Measurements from ENCODE around the gene TMCO2.

The TMCO2 gene

DNA sequence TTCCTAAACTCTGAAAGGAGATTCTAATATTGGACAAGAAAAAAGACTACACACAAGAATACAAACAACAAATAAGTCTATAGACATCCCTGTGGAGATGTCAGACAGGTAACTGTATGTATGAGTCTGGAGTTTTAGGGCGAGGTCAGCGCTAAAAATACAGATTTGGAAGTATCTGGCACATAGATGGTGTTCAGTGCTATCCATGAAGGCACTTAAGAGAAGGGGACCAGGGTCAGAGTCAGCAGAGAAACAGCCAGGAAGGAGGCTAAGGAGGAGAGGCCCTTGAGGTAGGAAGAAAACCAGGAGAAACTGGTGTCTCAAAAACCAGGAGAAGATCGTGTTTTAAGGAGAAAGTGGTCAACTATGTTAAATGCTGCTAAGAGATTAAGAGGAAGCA lies 28.4 kb downstream of the TMCO2 start:
- Histone ChIP-seq H3K36me3 (ENCODE audit: insufficient read depth, low read length) (peaks cover 60% of the 10 kb centered on the region), H3K4me2 (ENCODE audit: low read length) (no peak overlapping the region), H3K9me3 (replicated peaks; ENCODE audit: low read length) (no peaks in the 10 kb centered on the region), H3K4me3 (ENCODE audit: low read length) (no peak overlapping the region), H3K27me3 (ENCODE audit: control insufficient read depth, insufficient read depth, low read length) (no peaks in the 10 kb centered on the region), H3K4me1 (ENCODE audit: control insufficient read depth, insufficient read depth, low read length) (no peaks in the 10 kb centered on the region), H3K9ac (ENCODE audit: low read depth, low read length) (no peak overlapping the region)

DNA sequence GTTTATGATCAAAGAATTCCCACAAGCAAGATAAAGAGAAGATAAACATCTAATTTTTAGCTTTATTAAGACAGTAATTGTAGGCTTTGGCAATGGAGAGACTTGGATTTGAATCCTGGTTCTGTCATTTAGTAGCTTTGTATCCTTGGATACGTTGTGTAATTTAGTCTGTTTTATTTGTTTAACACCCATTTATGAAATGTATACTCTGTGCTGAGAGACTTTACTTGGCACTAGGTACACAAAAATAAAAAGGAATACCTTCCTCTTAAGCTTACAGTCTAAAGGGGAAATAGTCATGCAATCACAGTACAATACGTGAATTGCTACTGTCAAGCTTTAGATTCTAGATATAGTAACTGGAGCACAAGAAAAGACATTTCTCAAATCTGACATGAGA lies 34.1 kb downstream of the TMCO2 start:
- peaks cover 36% of the 10 kb centered on the region for H3K36me3 ChIP-seq (ENCODE audit: insufficient read depth, low read length)
- H3K4me1 ChIP-seq (ENCODE audit: control insufficient read depth, insufficient read depth, low read length): no peaks in the 10 kb centered on the region
- H3K4me3 ChIP-seq (ENCODE audit: low read length): no peak overlapping the region

GRCh38 chr1:40291293-40291692 lies 43.6 kb downstream of the TMCO2 start:
- Histone ChIP-seq H3K4me1 (ENCODE audit: control insufficient read depth, insufficient read depth, low read length) (no peaks in the 10 kb centered on the region), H3K36me3 (ENCODE audit: insufficient read depth, low read length) (peaks cover 55% of the 10 kb centered on the region), H3K9me3 (replicated peaks; ENCODE audit: low read length) (no peaks in the 10 kb centered on the region), H3K4me3 (ENCODE audit: low read length) (no peak overlapping the region), H3K27me3 (ENCODE audit: control insufficient read depth, insufficient read depth, low read length) (no peaks in the 10 kb centered on the region), H3K9ac (ENCODE audit: low read depth, low read length) (no peak overlapping the region), H3K4me2 (ENCODE audit: low read length) (no peak overlapping the region)

More for the DNA sequence above, 34.1 kb downstream of the TMCO2 start:
- Histone ChIP-seq H3K9ac (ENCODE audit: low read depth, low read length) (no peak overlapping the region), H3K4me2 (ENCODE audit: low read length) (no peak overlapping the region), H3K27me3 (ENCODE audit: control insufficient read depth, insufficient read depth, low read length) (no peaks in the 10 kb centered on the region), H3K9me3 (replicated peaks; ENCODE audit: low read length) (no peaks in the 10 kb centered on the region)

DNA sequence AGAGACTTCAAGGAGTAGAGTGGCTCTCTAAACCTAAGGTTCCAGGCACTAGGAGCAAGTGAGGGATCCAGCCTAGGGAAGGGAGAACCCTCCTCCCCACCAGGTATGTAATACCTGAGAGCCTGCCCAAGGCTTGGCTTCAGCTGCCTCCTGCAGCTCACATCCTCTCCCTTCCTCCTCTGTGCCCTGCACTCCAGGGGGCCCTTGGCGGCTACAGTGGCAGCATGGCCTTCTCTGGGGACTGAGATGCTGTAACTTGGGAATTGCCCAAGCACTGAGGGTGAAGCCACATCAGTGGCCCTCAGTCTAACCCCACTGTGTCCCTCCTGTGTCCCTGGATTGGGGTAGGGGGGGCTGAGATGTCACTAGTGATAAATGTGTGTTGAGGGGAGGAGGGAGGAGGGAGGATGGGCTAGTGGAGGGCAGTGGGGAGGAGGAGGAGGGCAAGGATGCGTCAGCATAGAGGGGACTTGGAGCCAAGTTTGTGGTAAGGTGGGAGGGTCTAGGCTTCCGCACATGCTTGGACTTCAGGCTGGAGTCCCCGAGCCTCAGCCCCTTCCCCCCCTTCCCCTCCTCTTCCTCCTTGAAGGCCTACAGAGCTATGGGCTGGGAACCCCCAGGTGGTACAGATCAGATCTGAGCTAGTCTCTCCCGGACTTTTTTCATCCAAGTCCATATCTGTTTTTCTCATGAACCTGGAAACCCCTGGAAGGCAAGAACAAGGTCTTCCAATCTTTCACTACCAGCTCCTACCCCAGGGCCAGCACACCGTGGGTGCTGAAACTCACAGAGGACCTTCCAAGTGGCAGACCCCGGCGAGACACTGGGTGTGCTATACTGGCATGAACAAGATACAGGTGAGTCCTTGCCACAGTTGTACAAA lies 51.9 kb downstream of the TMCO2 start:
- peaks cover 12% of the 10 kb centered on the region for H3K27me3 ChIP-seq (ENCODE audit: control insufficient read depth, insufficient read depth, low read length)
- no peak overlapping the region for H3K4me2 ChIP-seq (ENCODE audit: low read length)
- H3K9ac ChIP-seq (ENCODE audit: low read depth, low read length): no peak overlapping the region
- no peak overlapping the region for H3K4me3 ChIP-seq (ENCODE audit: low read length)
- H3K4me1 ChIP-seq (ENCODE audit: control insufficient read depth, insufficient read depth, low read length): no peaks in the 10 kb centered on the region
- H3K9me3 ChIP-seq (replicated peaks; ENCODE audit: low read length): no peaks in the 10 kb centered on the region
- peaks cover under 1% of the 10 kb centered on the region for H3K36me3 ChIP-seq (ENCODE audit: insufficient read depth, low read length)

GRCh38 chr1:40300249-40300567 lies 52.5 kb downstream of the TMCO2 start:
- Histone ChIP-seq H3K36me3 (ENCODE audit: insufficient read depth, low read length) (no peaks in the 10 kb centered on the region), H3K4me1 (ENCODE audit: control insufficient read depth, insufficient read depth, low read length) (no peaks in the 10 kb centered on the region), H3K27me3 (ENCODE audit: control insufficient read depth, insufficient read depth, low read length) (peaks cover 13% of the 10 kb centered on the region), H3K4me3 (ENCODE audit: low read length) (no peak overlapping the region), H3K4me2 (ENCODE audit: low read length) (no peak overlapping the region), H3K9me3 (replicated peaks; ENCODE audit: low read length) (no peaks in the 10 kb centered on the region), H3K9ac (ENCODE audit: low read depth, low read length) (no peak overlapping the region)

GRCh38 chr1:40300651-40301050 lies 52.9 kb downstream of the TMCO2 start:
- Histone ChIP-seq H3K9me3 (replicated peaks; ENCODE audit: low read length) (no peaks in the 10 kb centered on the region), H3K36me3 (ENCODE audit: insufficient read depth, low read length) (no peaks in the 10 kb centered on the region), H3K4me1 (ENCODE audit: control insufficient read depth, insufficient read depth, low read length) (no peaks in the 10 kb centered on the region), H3K4me2 (ENCODE audit: low read length) (no peak overlapping the region), H3K4me3 (ENCODE audit: low read length) (no peak overlapping the region), H3K9ac (ENCODE audit: low read depth, low read length) (no peak overlapping the region), H3K27me3 (ENCODE audit: control insufficient read depth, insufficient read depth, low read length) (peaks cover 13% of the 10 kb centered on the region)

DNA sequence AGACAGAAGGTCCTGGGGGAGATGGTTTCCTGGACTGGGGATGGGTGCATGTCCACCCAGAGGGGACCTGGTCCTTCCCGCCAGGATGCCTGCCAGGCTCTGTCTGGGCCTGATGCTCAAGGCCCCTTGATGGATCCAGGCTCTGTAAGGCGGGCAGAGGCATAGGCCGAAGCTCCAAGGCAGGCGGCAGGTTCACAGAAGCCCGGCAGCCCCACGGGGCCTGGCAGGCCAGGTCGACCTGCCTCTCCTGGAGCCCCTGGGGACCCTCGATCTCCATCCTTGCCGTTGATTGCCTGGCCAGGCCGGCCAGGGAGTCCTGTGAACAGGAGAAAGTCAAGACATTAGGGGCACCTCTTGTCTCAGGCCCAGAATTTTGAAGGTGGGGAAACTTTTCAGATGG lies 53.3 kb downstream of the TMCO2 start:
- no peak overlapping the region for H3K9ac ChIP-seq (ENCODE audit: low read depth, low read length)

More for the DNA sequence above, 53.3 kb downstream of the TMCO2 start:
- Histone ChIP-seq H3K4me1 (ENCODE audit: control insufficient read depth, insufficient read depth, low read length) (no peaks in the 10 kb centered on the region), H3K4me3 (ENCODE audit: low read length) (no peak overlapping the region), H3K27me3 (ENCODE audit: control insufficient read depth, insufficient read depth, low read length) (peaks cover 13% of the 10 kb centered on the region), H3K36me3 (ENCODE audit: insufficient read depth, low read length) (no peaks in the 10 kb centered on the region), H3K4me2 (ENCODE audit: low read length) (no peak overlapping the region), H3K9me3 (replicated peaks; ENCODE audit: low read length) (no peaks in the 10 kb centered on the region)

Data from skeletal muscle satellite cell (primary cell).